HT-29 (cell line): ENCODE results near the gene EGFL8. TPM values are rescaled to one million over a fixed set of nuclear protein-coding genes. Genes with fewer than 3 reads are reported as not detected.

Source experiments
- DNase-seq: peaks from one replicate; pipeline ENCODE4 v3.0.0-alpha.2; 2015; ENCODE audit warnings: low spot score
- total RNA-seq: library from RNA; depleted of rRNA; stranded (reverse); fragments of >200 nt; shearing (Covaris generic); gene quantifications from 2 replicates; pipeline ENCODE4 v1.2.3, GENCODE V29; 2014

Gene EGFL8
- total RNA-seq, 1 experiment from 2014 or later: 4.5 TPM

- no peak for DNase-seq
Observed at GRCh38 chr6:32146687-32147086, 17.7 kb upstream of the EGFL8 start.

GRCh38 chr6:32147401-32148132, 16.8 kb upstream of the EGFL8 start:
- no peak for DNase-seq

- no peak for DNase-seq
Observed at GRCh38 chr6:32148289-32149091, 15.9 kb upstream of the EGFL8 start.

GRCh38 chr6:32149092-32149755, 15.2 kb upstream of the EGFL8 start:
- DNase-seq: no peak

GRCh38 chr6:32149932-32150870, 14.2 kb upstream of the EGFL8 start:
- DNase-seq: no peak

- no peak for DNase-seq
Observed at GRCh38 chr6:32151181-32151862, 13.1 kb upstream of the EGFL8 start.

- DNase-seq: no peak
Observed at GRCh38 chr6:32151863-32152768, 12.3 kb upstream of the EGFL8 start, which contains the start of gene PRRT1. Gene PRRT1, minus strand, starts transcription at chr6:32151939. Its CDS starts 112 bp downstream, at chr6:32151827.

GRCh38 chr6:32152769-32153563, 11.4 kb upstream of the EGFL8 start:
- DNase-seq: no peak

GRCh38 chr6:32153564-32154513, 10.6 kb upstream of the EGFL8 start, which contains the start of gene PPT2:
Gene PPT2, plus strand, starts transcription at chr6:32154141. Its CDS starts 454 bp downstream, at chr6:32154595.
- DNase-seq: peak; percentile 73

- peak; percentile 83 for DNase-seq
Observed at GRCh38 chr6:32154514-32155161, 9.8 kb upstream of the EGFL8 start.

- DNase-seq: no peak
Observed at GRCh38 chr6:32156891-32157290, 7.5 kb upstream of the EGFL8 start.

GRCh38 chr6:32158052-32158451, 6.3 kb upstream of the EGFL8 start:
- DNase-seq: no peak

GRCh38 chr6:32163559-32164258, 686 bp upstream of the EGFL8 start:
- DNase-seq: no peak

GRCh38 chr6:32166411-32167061, 2.1 kb downstream of the EGFL8 start:
- DNase-seq: no peak

- DNase-seq: no peak
Observed at GRCh38 chr6:32167154-32167760, 2.9 kb downstream of the EGFL8 start.
